GM18867 (cell line): ENCODE results near the gene LMCD1.
"Not testable (repeated sequence)": the region's sequence is repeated elsewhere in the genome, so short reads cannot be mapped to it uniquely, and the experiment has no call there.

Source experiments
- ATAC-seq: cut with Tn5 transposase; IDR thresholded peaks from one replicate; pipeline ENCODE4 v1.9.1; 2021; ENCODE audit warnings: mild to moderate bottlenecking, moderate library complexity; ENCODE audit not compliant: unreplicated experiment

Gene LMCD1

GRCh38 chr3:8579943-8580342, 78.3 kb downstream of the LMCD1 start:
- ATAC-seq: no peak

- not testable (repeated sequence) for ATAC-seq
These were observed 78.8 kb downstream of the LMCD1 start for GRCh38 chr3:8580434-8580833.

- ATAC-seq: no peak
These were observed 79.8 kb downstream of the LMCD1 start for GRCh38 chr3:8581373-8581772.

- no peak for ATAC-seq
These were observed 80.3 kb downstream of the LMCD1 start for GRCh38 chr3:8581806-8582445.

- ATAC-seq: no peak
These were observed 83.0 kb downstream of the LMCD1 start for GRCh38 chr3:8584661-8585060.

GRCh38 chr3:8589880-8590556, 88.4 kb downstream of the LMCD1 start:
- ATAC-seq: no peak

GRCh38 chr3:8593021-8593827, 91.6 kb downstream of the LMCD1 start:
- ATAC-seq: no peak

- ATAC-seq: no peak
These were observed 93.6 kb downstream of the LMCD1 start for GRCh38 chr3:8595252-8595651.

- no peak for ATAC-seq
These were observed 94.1 kb downstream of the LMCD1 start for GRCh38 chr3:8595695-8596115.

- ATAC-seq: no peak
These were observed 94.9 kb downstream of the LMCD1 start for GRCh38 chr3:8596321-8597218.

GRCh38 chr3:8597219-8597853, 95.7 kb downstream of the LMCD1 start:
- no peak for ATAC-seq

- ATAC-seq: no peak
These were observed 97.5 kb downstream of the LMCD1 start for GRCh38 chr3:8599146-8599545.

- ATAC-seq: no peak
These were observed 98.8 kb downstream of the LMCD1 start for GRCh38 chr3:8600457-8600856.

- no peak for ATAC-seq
These were observed 101.6 kb downstream of the LMCD1 start for GRCh38 chr3:8603115-8603710.

- ATAC-seq: no peak
These were observed 102.4 kb downstream of the LMCD1 start for GRCh38 chr3:8604006-8604405.

GRCh38 chr3:8604988-8605387, 103.4 kb downstream of the LMCD1 start:
- no peak for ATAC-seq

GRCh38 chr3:8606701-8607231, 105.1 kb downstream of the LMCD1 start:
- no peak for ATAC-seq

GRCh38 chr3:8607234-8608040, 105.8 kb downstream of the LMCD1 start:
- no peak for ATAC-seq
